ENCODE data around the gene CRACR2A. TPM values are rescaled to one million over a fixed set of nuclear protein-coding genes. Genes with fewer than 3 reads are reported as not detected.

Gene CRACR2A
- total and polyA plus RNA-seq, 2 donors from 2014 or later = 0.22 to 6.1 TPM

- no peaks in the 10 kb centered on the region for H3K36me3 ChIP-seq (ENCODE audit: control insufficient read depth in 2 of 3, insufficient read depth in 3 of 3, low read length in 3 of 3)
- H3K4me3 ChIP-seq (ENCODE audit: low read length in 3 of 3) = no peak overlapping the region
- no peaks in the 10 kb centered on the region for H3K27me3 ChIP-seq (ENCODE audit: control insufficient read depth, insufficient read depth, low read length)
- no peak overlapping the region for H3K27ac ChIP-seq (ENCODE audit: low read depth in 2 of 2, low read length in 2 of 2)
- no peaks in the 10 kb centered on the region for H3K9me3 ChIP-seq (ENCODE audit: control insufficient read depth in 2 of 3, insufficient read depth in 1 of 3, low read length in 3 of 3)
- H3K4me1 ChIP-seq (ENCODE audit: control insufficient read depth in 2 of 3, insufficient read depth in 2 of 3, low read depth in 1 of 3, low read length in 3 of 3) = no peaks in the 10 kb centered on the region
- no peak for TF ChIP-seq CTCF (IDR thresholded peaks at IDR 0.05; ENCODE audit: borderline replicate concordance, extremely low read depth, insufficient read depth)
- intact Hi-C loops (cut with DNase I) = no loop called here
- FAIRE-seq (no peak), DNase-seq (no peak)
- H3K9ac ChIP-seq (ENCODE audit: low read length in 3 of 3) = no peak overlapping the region
Observed at GRCh38 chr12:3661028-3661427, 91.9 kb downstream of the CRACR2A start.

- Histone ChIP-seq H3K27me3 (ENCODE audit: control insufficient read depth, insufficient read depth, low read length) (no peaks in the 10 kb centered on the region), H3K36me3 (ENCODE audit: control insufficient read depth in 2 of 3, insufficient read depth in 3 of 3, low read length in 3 of 3) (no peaks in the 10 kb centered on the region), H3K9me3 (ENCODE audit: control insufficient read depth in 2 of 3, insufficient read depth in 1 of 3, low read length in 3 of 3) (no peaks in the 10 kb centered on the region), H3K27ac (ENCODE audit: low read depth in 2 of 2, low read length in 2 of 2) (no peak overlapping the region), H3K4me1 (ENCODE audit: control insufficient read depth in 2 of 3, insufficient read depth in 2 of 3, low read depth in 1 of 3, low read length in 3 of 3) (no peaks in the 10 kb centered on the region), H3K4me3 (ENCODE audit: low read length in 3 of 3) (no peak overlapping the region), H3K9ac (ENCODE audit: low read length in 3 of 3) (no peak overlapping the region)
- peak; percentile 44 for TF ChIP-seq CTCF (IDR thresholded peaks at IDR 0.05; ENCODE audit: borderline replicate concordance, extremely low read depth, insufficient read depth)
- DNase-seq (peak in 2 of 5 donors; percentile 38 to 68), FAIRE-seq (no peak)
- intact Hi-C loops (cut with DNase I) = no loop called here
Observed at GRCh38 chr12:3658327-3659163, 94.4 kb downstream of the CRACR2A start.

- no peak for TF ChIP-seq CTCF (IDR thresholded peaks at IDR 0.05; ENCODE audit: borderline replicate concordance, extremely low read depth, insufficient read depth)
- Histone ChIP-seq H3K4me3 (ENCODE audit: low read length in 3 of 3) (no peak overlapping the region), H3K27ac (ENCODE audit: low read depth in 2 of 2, low read length in 2 of 2) (no peak overlapping the region), H3K9me3 (ENCODE audit: control insufficient read depth in 2 of 3, insufficient read depth in 1 of 3, low read length in 3 of 3) (no peaks in the 10 kb centered on the region), H3K4me1 (ENCODE audit: control insufficient read depth in 2 of 3, insufficient read depth in 2 of 3, low read depth in 1 of 3, low read length in 3 of 3) (no peaks in the 10 kb centered on the region), H3K9ac (ENCODE audit: low read length in 3 of 3) (no peak overlapping the region), H3K27me3 (ENCODE audit: control insufficient read depth, insufficient read depth, low read length) (no peaks in the 10 kb centered on the region), H3K36me3 (ENCODE audit: control insufficient read depth in 2 of 3, insufficient read depth in 3 of 3, low read length in 3 of 3) (no peaks in the 10 kb centered on the region)
- DNase-seq (no peak), FAIRE-seq (no peak)
- intact Hi-C loops (cut with DNase I) = no loop called here
Observed at GRCh38 chr12:3656946-3657622, 95.8 kb downstream of the CRACR2A start.
